Measurements from ENCODE around the gene OR8G1. TPM values are rescaled to one million over a fixed set of nuclear protein-coding genes. Genes with fewer than 3 reads are reported as not detected.

OR8G1 gene
- total RNA-seq, result not detected in 2 replicates
- not detected in 2 replicates for polyA plus RNA-seq
- not detected in 2 replicates for polyA plus RNA-seq (2012)
- not detected in 2 replicates for polyA minus RNA-seq (ENCODE audit: low replicate concordance)

GRCh38 chr11:124240621-124241397 lies at the start of gene OR8G1:
Gene OR8G1, plus strand, starts transcription at chr11:124241095. Its CDS starts 8,581 bp downstream, at chr11:124249676.
- TF ChIP-seq EZH2 (IDR thresholded peaks at IDR 0.05; ENCODE audit: low read length, missing control alignments) (no peak), CTCF (conservative IDR thresholded peaks at IDR 0.05 in 1 of 2, IDR thresholded peaks at IDR 0.05 in 1 of 2; ENCODE audit: low read depth in 1 of 2, low read length in 2 of 2) (no peak)
- no peak within 1 kb of the TSS for H3K27ac ChIP-seq (ENCODE audit: insufficient read depth, low read length)
- H3K4me3 ChIP-seq (replicated peaks in 1 of 4; ENCODE audit: control extremely low read depth in 1 of 4, insufficient read depth in 1 of 4, low read depth in 3 of 4, low read length in 4 of 4), result no peak within 1 kb of the TSS
- no peak within 1 kb of the TSS for H3K9ac ChIP-seq (ENCODE audit: insufficient read depth, low read length)
- H3K36me3 ChIP-seq (ENCODE audit: control insufficient read depth, insufficient read depth, low read length), result no peaks in the 10 kb centered on the region
- no peaks in the 10 kb centered on the region for H3K4me1 ChIP-seq (ENCODE audit: control insufficient read depth, extremely low read depth, insufficient read depth, low read length)
- no peaks in the 10 kb centered on the region for H3K27me3 ChIP-seq (ENCODE audit: control insufficient read depth, insufficient read depth, low read length)
- DNase-seq (ENCODE audit: low read depth in 2 of 2), result no peak
- H4K20me1 ChIP-seq (ENCODE audit: control insufficient read depth, extremely low read depth, insufficient read depth, low read length), result no peaks in the 10 kb centered on the region
- no peaks in the 10 kb centered on the region for H3K79me2 ChIP-seq (ENCODE audit: control insufficient read depth, insufficient read depth, low read length)
- H3K4me2 ChIP-seq (ENCODE audit: extremely low read depth, insufficient read depth, low read length), result no peak within 1 kb of the TSS
- no peaks in the 10 kb centered on the region for H3K9me3 ChIP-seq (ENCODE audit: control insufficient read depth, insufficient read depth, low read depth, low read length)
- H2AFZ ChIP-seq (ENCODE audit: low read length), result no peak within 1 kb of the TSS

GRCh38 chr11:124193221-124194010 lies 47.5 kb upstream of the OR8G1 start:
- Histone ChIP-seq H2AFZ (ENCODE audit: low read length) (no peak overlapping the region), H3K4me2 (ENCODE audit: extremely low read depth, insufficient read depth, low read length) (no peak overlapping the region), H3K79me2 (ENCODE audit: control insufficient read depth, insufficient read depth, low read length) (no peaks in the 10 kb centered on the region), H3K4me1 (ENCODE audit: control insufficient read depth, extremely low read depth, insufficient read depth, low read length) (no peaks in the 10 kb centered on the region), H3K9ac (ENCODE audit: insufficient read depth, low read length) (no peak overlapping the region), H3K27me3 (ENCODE audit: control insufficient read depth, insufficient read depth, low read length) (peaks cover 7% of the 10 kb centered on the region), H3K27ac (ENCODE audit: insufficient read depth, low read length) (no peak overlapping the region), H3K4me3 (replicated peaks in 1 of 4; ENCODE audit: control extremely low read depth in 1 of 4, insufficient read depth in 1 of 4, low read depth in 3 of 4, low read length in 4 of 4) (no peak overlapping the region), H3K36me3 (ENCODE audit: control insufficient read depth, insufficient read depth, low read length) (no peaks in the 10 kb centered on the region), H4K20me1 (ENCODE audit: control insufficient read depth, extremely low read depth, insufficient read depth, low read length) (no peaks in the 10 kb centered on the region), H3K9me3 (ENCODE audit: control insufficient read depth, insufficient read depth, low read depth, low read length) (no peaks in the 10 kb centered on the region)
- TF ChIP-seq EZH2 (IDR thresholded peaks at IDR 0.05; ENCODE audit: low read length, missing control alignments) (no peak), CTCF (conservative IDR thresholded peaks at IDR 0.05 in 1 of 2, IDR thresholded peaks at IDR 0.05 in 1 of 2; ENCODE audit: low read depth in 1 of 2, low read length in 2 of 2) (no peak)
- peak in 1 of 2 donors; percentile 54 for DNase-seq (ENCODE audit: low read depth in 2 of 2)
